ENCODE measurements around the gene NPFFR1. TPM values are rescaled to one million over a fixed set of nuclear protein-coding genes. Genes with fewer than 3 reads are reported as not detected.
"Not testable (repeated sequence)": the region's sequence is repeated elsewhere in the genome, so short reads cannot be mapped to it uniquely, and the experiment has no call there.

The NPFFR1 gene
- total and polyA plus RNA-seq, 4 donors, result under 0.01 TPM; not detected in 3

GRCh38 chr10:70241081-70241480 is 42.7 kb downstream of the NPFFR1 start:
- 97% methylated on average over 3 of the region's 3 CpGs for WGBS
- Histone ChIP-seq H3K4me1 (ENCODE audit: control insufficient read depth in 4 of 4, insufficient read depth in 4 of 4, low read length in 3 of 4) (no peaks in the 10 kb centered on the region), H3K36me3 (ENCODE audit: control insufficient read depth in 4 of 4, insufficient read depth in 3 of 4, low read depth in 1 of 4, low read length in 3 of 4) (no peaks in the 10 kb centered on the region), H3K9ac (ENCODE audit: low read depth in 1 of 2, low read length in 2 of 2) (no peak overlapping the region), H3K27me3 (ENCODE audit: control insufficient read depth in 4 of 4, insufficient read depth in 4 of 4, low read length in 3 of 4) (no peaks in the 10 kb centered on the region), H3K27ac (ENCODE audit: low read depth in 1 of 2, low read length in 2 of 2) (no peak overlapping the region), H3K4me3 (ENCODE audit: low read depth in 1 of 3, low read length in 3 of 3) (no peak overlapping the region), H3K9me3 (ENCODE audit: control insufficient read depth in 4 of 4, low read length in 3 of 4) (no peaks in the 10 kb centered on the region)
- TF ChIP-seq RAD21 (IDR thresholded peaks at IDR 0.05) (no peak), JUND (IDR thresholded peaks at IDR 0.05) (no peak)
- DNase-seq (ENCODE audit: low spot score), result no peak

GRCh38 chr10:70239986-70240385 is 43.8 kb downstream of the NPFFR1 start:
- H3K4me1 ChIP-seq (ENCODE audit: control insufficient read depth in 4 of 4, insufficient read depth in 4 of 4, low read length in 3 of 4); H3K27ac ChIP-seq (ENCODE audit: low read depth in 1 of 2, low read length in 2 of 2); H3K27me3 ChIP-seq (ENCODE audit: control insufficient read depth in 4 of 4, insufficient read depth in 4 of 4, low read length in 3 of 4); H3K9ac ChIP-seq (ENCODE audit: low read depth in 1 of 2, low read length in 2 of 2); H3K36me3 ChIP-seq (ENCODE audit: control insufficient read depth in 4 of 4, insufficient read depth in 3 of 4, low read depth in 1 of 4, low read length in 3 of 4); DNase-seq (ENCODE audit: low spot score); H3K9me3 ChIP-seq (ENCODE audit: control insufficient read depth in 4 of 4, low read length in 3 of 4); H3K4me3 ChIP-seq (ENCODE audit: low read depth in 1 of 3, low read length in 3 of 3): not testable (repeated sequence)
- 89% methylated on average over 21 of the region's 21 CpGs for WGBS

DNA sequence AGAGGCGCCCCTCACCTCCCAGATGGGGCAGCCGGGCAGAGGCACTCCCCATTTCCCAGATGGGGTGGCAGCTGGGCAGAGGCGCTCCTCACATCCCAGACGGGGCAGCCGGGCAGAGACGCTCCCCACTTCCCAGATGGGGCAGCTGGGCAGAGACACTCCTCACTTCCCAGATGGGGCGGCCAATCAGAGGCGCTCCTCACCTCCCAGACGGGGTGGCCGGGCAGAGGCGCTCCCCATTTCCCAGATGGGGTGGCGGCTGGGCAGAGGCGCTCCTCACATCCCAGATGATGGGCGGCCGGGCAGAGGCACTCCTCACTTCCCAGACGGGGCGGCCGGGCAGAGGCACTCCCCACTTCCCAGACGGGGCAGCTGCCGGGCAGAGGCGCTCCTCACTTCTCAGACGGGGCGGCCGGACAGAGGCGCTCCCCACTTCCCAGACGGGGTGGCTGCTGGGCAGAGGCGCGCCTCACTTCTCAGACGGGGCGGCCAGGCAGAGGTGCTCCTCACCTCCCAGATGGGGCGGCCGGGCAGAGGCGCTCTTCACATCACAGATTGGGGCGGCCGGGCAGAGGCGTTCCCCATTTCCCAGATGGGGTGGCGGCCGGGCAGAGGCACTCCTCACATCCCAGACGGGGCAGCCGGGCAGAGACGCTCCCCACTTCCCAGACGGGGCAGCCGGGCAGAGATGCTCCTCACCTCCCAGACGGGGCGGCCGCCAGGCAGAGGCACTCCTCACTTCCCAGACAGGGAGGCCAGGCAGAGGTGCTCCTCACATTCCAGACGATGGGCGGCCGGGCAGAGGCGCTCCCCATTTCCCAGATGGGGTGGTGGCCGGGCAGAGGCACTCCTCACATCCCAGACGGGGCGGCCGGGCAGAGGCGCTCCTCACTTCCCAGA is 44.5 kb downstream of the NPFFR1 start:
- not testable (repeated sequence) for H3K9ac ChIP-seq (ENCODE audit: low read depth in 1 of 2, low read length in 2 of 2); H3K27me3 ChIP-seq (ENCODE audit: control insufficient read depth in 4 of 4, insufficient read depth in 4 of 4, low read length in 3 of 4); H3K4me3 ChIP-seq (ENCODE audit: low read depth in 1 of 3, low read length in 3 of 3); H3K4me1 ChIP-seq (ENCODE audit: control insufficient read depth in 4 of 4, insufficient read depth in 4 of 4, low read length in 3 of 4); H3K36me3 ChIP-seq (ENCODE audit: control insufficient read depth in 4 of 4, insufficient read depth in 3 of 4, low read depth in 1 of 4, low read length in 3 of 4); DNase-seq (ENCODE audit: low spot score); H3K27ac ChIP-seq (ENCODE audit: low read depth in 1 of 2, low read length in 2 of 2); H3K9me3 ChIP-seq (ENCODE audit: control insufficient read depth in 4 of 4, low read length in 3 of 4)
- 96% methylated on average over 55 of the region's 55 CpGs for WGBS

DNA sequence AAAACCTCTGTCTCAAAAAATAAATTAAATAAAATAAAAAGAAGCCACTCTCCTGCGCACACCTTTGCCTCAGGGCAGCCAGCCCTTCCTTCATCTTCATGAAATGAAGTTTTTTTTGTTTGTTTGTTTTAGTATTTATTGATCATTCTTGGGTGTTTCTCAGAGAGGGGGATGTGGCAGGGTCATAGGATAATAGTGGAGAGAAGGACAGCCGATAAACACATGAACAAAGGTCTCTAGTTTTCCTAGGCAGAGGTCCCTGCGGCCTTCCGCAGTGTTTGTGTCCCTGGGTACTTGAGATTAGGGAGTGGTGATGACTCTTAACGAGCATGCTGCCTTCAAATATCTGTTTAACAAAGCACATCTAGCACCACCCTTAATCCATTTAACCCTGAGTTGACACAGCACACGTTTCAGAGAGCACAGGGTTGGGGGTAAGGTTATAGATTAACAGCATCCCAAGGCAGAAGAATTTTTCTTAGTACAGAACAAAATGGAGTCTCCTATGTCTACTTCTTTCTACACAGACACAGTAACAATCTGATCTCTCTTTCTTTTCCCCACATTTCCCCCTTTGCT is 45.8 kb downstream of the NPFFR1 start:
- H3K27ac ChIP-seq (ENCODE audit: low read depth in 1 of 2, low read length in 2 of 2); DNase-seq (ENCODE audit: low spot score); H3K4me3 ChIP-seq (ENCODE audit: low read depth in 1 of 3, low read length in 3 of 3); H3K4me1 ChIP-seq (ENCODE audit: control insufficient read depth in 4 of 4, insufficient read depth in 4 of 4, low read length in 3 of 4); H3K36me3 ChIP-seq (ENCODE audit: control insufficient read depth in 4 of 4, insufficient read depth in 3 of 4, low read depth in 1 of 4, low read length in 3 of 4); H3K27me3 ChIP-seq (ENCODE audit: control insufficient read depth in 4 of 4, insufficient read depth in 4 of 4, low read length in 3 of 4); H3K9me3 ChIP-seq (ENCODE audit: control insufficient read depth in 4 of 4, low read length in 3 of 4); H3K9ac ChIP-seq (ENCODE audit: low read depth in 1 of 2, low read length in 2 of 2): not testable (repeated sequence)
- 79% methylated on average over 6 of the region's 6 CpGs for WGBS

DNA sequence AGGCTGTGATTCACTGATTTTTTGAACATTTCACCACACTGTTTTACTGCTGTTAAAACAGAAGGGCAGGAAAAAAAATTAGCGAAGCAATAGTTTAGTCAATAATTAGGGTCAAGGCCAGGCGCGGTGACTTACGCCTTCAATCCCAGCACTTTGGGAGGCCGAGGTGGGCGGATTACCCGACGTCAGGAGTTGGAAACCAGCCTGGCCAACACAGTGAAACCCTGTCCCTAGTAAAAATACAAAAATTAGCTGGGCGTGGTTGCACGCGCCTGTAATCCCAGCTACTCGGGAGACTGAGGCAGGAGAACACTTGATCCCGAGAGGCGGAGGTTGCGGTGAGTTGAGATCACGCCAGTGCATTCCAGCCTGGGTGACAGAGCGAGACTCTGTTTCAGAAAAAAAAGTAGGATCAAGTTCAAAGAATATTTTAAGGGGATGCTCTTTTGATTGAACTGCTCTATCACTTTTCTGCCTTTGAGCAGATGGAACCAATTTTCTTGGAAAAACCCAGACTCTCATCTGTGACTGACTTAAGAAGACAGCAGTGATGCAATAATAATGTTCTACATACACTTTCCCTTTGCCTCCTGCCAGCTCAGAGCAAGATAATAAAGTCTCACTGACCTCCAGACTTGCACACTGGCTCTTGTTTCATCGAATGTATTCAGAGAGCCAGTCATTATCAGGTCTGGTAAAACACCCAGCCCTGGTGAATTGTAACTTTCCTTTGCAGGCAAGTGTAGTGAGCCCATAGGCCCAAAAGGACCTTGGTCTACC is 48.9 kb downstream of the NPFFR1 start:
- DNase-seq (ENCODE audit: low spot score), result no peak
- WGBS, result 82% methylated on average over 18 of the region's 18 CpGs
- Histone ChIP-seq H3K4me3 (ENCODE audit: low read depth in 1 of 3, low read length in 3 of 3) (no peak overlapping the region), H3K4me1 (ENCODE audit: control insufficient read depth in 4 of 4, insufficient read depth in 4 of 4, low read length in 3 of 4) (peaks cover 0 to 7% (median 3%) of the 10 kb centered on the region in 4 donors), H3K27ac (ENCODE audit: low read depth in 1 of 2, low read length in 2 of 2) (no peak overlapping the region), H3K27me3 (ENCODE audit: control insufficient read depth in 4 of 4, insufficient read depth in 4 of 4, low read length in 3 of 4) (no peaks in the 10 kb centered on the region), H3K36me3 (ENCODE audit: control insufficient read depth in 4 of 4, insufficient read depth in 3 of 4, low read depth in 1 of 4, low read length in 3 of 4) (peaks cover 0 to 5% (median 1%) of the 10 kb centered on the region in 4 donors), H3K9me3 (ENCODE audit: control insufficient read depth in 4 of 4, low read length in 3 of 4) (no peaks in the 10 kb centered on the region), H3K9ac (ENCODE audit: low read depth in 1 of 2, low read length in 2 of 2) (no peak overlapping the region)
- no peak for TF ChIP-seq HNF4A (conservative IDR thresholded peaks at IDR 0.05)
- TF ChIP-seq, protein P1, sequence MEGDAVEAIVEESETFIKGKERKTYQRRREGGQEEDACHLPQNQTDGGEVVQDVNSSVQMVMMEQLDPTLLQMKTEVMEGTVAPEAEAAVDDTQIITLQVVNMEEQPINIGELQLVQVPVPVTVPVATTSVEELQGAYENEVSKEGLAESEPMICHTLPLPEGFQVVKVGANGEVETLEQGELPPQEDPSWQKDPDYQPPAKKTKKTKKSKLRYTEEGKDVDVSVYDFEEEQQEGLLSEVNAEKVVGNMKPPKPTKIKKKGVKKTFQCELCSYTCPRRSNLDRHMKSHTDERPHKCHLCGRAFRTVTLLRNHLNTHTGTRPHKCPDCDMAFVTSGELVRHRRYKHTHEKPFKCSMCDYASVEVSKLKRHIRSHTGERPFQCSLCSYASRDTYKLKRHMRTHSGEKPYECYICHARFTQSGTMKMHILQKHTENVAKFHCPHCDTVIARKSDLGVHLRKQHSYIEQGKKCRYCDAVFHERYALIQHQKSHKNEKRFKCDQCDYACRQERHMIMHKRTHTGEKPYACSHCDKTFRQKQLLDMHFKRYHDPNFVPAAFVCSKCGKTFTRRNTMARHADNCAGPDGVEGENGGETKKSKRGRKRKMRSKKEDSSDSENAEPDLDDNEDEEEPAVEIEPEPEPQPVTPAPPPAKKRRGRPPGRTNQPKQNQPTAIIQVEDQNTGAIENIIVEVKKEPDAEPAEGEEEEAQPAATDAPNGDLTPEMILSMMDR (IDR thresholded peaks at IDR 0.05; ENCODE audit: low read depth, low read length, missing input control), result no peak
- no peak for TF ChIP-seq YY1 (IDR thresholded peaks at IDR 0.05)
- TF ChIP-seq GABPA (IDR thresholded peaks at IDR 0.05 in 1 of 2, conservative IDR thresholded peaks at IDR 0.05 in 1 of 2), result no peak
- TF ChIP-seq HNF4G (IDR thresholded peaks at IDR 0.05), result no peak
- no peak for TF ChIP-seq EGR1 (IDR thresholded peaks at IDR 0.05; ENCODE audit: low read depth in 2 of 2)
- no peak for TF ChIP-seq FOXA2 (IDR thresholded peaks at IDR 0.05)
- no peak for TF ChIP-seq FOXA1 (IDR thresholded peaks at IDR 0.05)
- no peak for TF ChIP-seq ZBTB33 (IDR thresholded peaks at IDR 0.05)
- TF ChIP-seq NR2F2 (IDR thresholded peaks at IDR 0.05), result no peak
